Heart left ventricle (tissue), 16 donors: Measurements from ENCODE around the gene CCNYL1. TPM values are rescaled to one million over a fixed set of nuclear protein-coding genes. Genes with fewer than 3 reads are reported as not detected.
"Not testable (repeated sequence)": the region's sequence is repeated elsewhere in the genome, so short reads cannot be mapped to it uniquely, and the experiment has no call there.

ENCODE experiments used
- ATAC-seq, 4 donors: fragments of 200-7000 bp; cut with Tn5 transposase; one replicate each; pipeline ENCODE4 v1.9.1; 2020 to 2022; ENCODE audit warnings: moderate library complexity in 4 of 4, mild to moderate bottlenecking in 3 of 4, moderate number of reproducible peaks in 1 of 4
- DNase-seq, 5 donors: peaks; one replicate each; pipeline ENCODE4 v3.0.0-alpha.2; 2020
- H3K27ac ChIP-seq, 12 donors: fragments of 200-600 bp; sonication (generic) in 4 of 12; one replicate each; pipeline versions ENCODE4 v1.5.0 to v1.8.0; 2016 to 2022; ENCODE audit warnings: mild to moderate bottlenecking in 2 of 12
- H3K27me3 ChIP-seq, 9 donors: fragments of 200-600 bp; sonication (generic) in 2 of 9; one replicate each; pipeline versions ENCODE4 v1.5.1 to v1.8.0; 2016 to 2022; ENCODE audit warnings: mild to moderate bottlenecking in 3 of 9
- H3K36me3 ChIP-seq, 9 donors: fragments of 200-600 bp; sonication (generic) in 2 of 9; one replicate each; pipeline versions ENCODE4 v1.5.0 to v1.8.0; 2018 to 2022; ENCODE audit warnings: mild to moderate bottlenecking in 2 of 9
- H3K4me1 ChIP-seq, 12 donors: fragments of 200-600 bp; sonication (generic) in 4 of 12; one replicate each; pipeline versions ENCODE4 v1.5.0 to v1.8.0; 2016 to 2022; ENCODE audit warnings: mild to moderate bottlenecking in 3 of 12
- H3K4me3 ChIP-seq, 12 donors: fragments of 200-600 bp; sonication (generic) in 4 of 12; one replicate each; pipeline versions ENCODE4 v1.5.0 to v1.8.0; 2017 to 2022; ENCODE audit warnings: mild to moderate bottlenecking in 9 of 12, moderate library complexity in 4 of 12
- H3K9me3 ChIP-seq, 12 donors: fragments of 200-600 bp; sonication (generic) in 4 of 12; one replicate each; pipeline versions ENCODE4 v1.5.0 to v1.8.0; 2016 to 2022; ENCODE audit warnings: mild to moderate bottlenecking in 1 of 12
- POLR2A ChIP-seq, 2 donors: fragments of 450-650 bp; IDR thresholded peaks; one replicate each; pipeline ENCODE4 v1.6.1; 2017; ENCODE audit warnings: antibody characterized with exemption in 2 of 2, mild to moderate bottlenecking in 2 of 2, moderate library complexity in 2 of 2
- WGBS, 4 donors: extraction: QIAGEN DNeasy Blood & Tissue Kit in 2 of 4; methylation state at CpG; one replicate each; pipeline versions ENCODE4 v1.1.5 to v1.1.7; 2013 to 2018; 5-methylcytosine and 5-hydroxymethylcytosine counted together
- intact Hi-C, 10 donors: fragments of 100-400 bp; cut with DNase I; formaldehyde crosslinking; loops; one replicate each; pipeline versions ENCODE4 v1.11.1 to v1.14.2; 2022
- polyA plus RNA-seq, 2 donors: library from polyadenylated mRNA; stranded (reverse); fragments of 200-250 nt; gene quantifications; one replicate each; pipeline ENCODE4 v1.2.3, GENCODE V29; 2013
- total RNA-seq, 9 donors: library from RNA; depleted of rRNA in 2 of 9; stranded (reverse); fragments of >200 nt in 2 of 9; fragmentation: NEBNext Ultra II Directional in 3 of 9; extraction: Animal tissue kit (Norgen Biotek cat#: 25700) in 3 of 9; gene quantifications; one replicate each; pipeline versions ENCODE4 v1.1.0 to v1.2.4, GENCODE V29; 2016 to 2023
- TF ChIP-seq, protein P1 (sequence below), 12 donors: fragments of 200-600 bp; sonication (generic) in 4 of 12; IDR thresholded peaks; one replicate each; pipeline versions ENCODE4 v1.5.0 to v1.8.0; 2018 to 2022; ENCODE audit warnings: antibody characterized with exemption in 12 of 12, mild to moderate bottlenecking in 5 of 12
- donor health status: ischemic (EF 13 %, LVEDD 7.1; RV severe dilation, severe dysfunction).
- donor health status: healthy with polysubstance abuse.
- donor health status: DM: no; HTN: yes; CAD: no.
- donor health status: DM: no; HTN: no; CAD: no.
- donor health status: ischemic (EF 25% LVEDD 6.9; RV normal size, moderate dysfunction).
- donor health status: ischemic (EF 25% LVEDD 5.7; RV mildly dilated, moderate dysfunction).
- donor health status: healthy.
- donor health status: DM: yes; HTN: yes; CAD: no.
- donor health status: ischemic (EF 35%, LVEDD 5.7; RV mildly dilated, moderate dysfunction).
- donor health status: nonischemic (EF 11% LVEDD 7.7; RV severe dilation, severe dysfunction).
- donor health status: DM: yes; HTN: yes; CAD: no.
- donor health status: PGD.
- donor health status: ischemic (EF 29% LVEDD 5.4; RV normal size, mild dysfunction).
- donor health status: nonischemic (EF 23%, LVEDD 6.1; RV moderate dilation, normal function).

Gene CCNYL1
- total and polyA plus RNA-seq, 11 donors: 3.9 to 17.5 (median 10.9) TPM

DNA sequence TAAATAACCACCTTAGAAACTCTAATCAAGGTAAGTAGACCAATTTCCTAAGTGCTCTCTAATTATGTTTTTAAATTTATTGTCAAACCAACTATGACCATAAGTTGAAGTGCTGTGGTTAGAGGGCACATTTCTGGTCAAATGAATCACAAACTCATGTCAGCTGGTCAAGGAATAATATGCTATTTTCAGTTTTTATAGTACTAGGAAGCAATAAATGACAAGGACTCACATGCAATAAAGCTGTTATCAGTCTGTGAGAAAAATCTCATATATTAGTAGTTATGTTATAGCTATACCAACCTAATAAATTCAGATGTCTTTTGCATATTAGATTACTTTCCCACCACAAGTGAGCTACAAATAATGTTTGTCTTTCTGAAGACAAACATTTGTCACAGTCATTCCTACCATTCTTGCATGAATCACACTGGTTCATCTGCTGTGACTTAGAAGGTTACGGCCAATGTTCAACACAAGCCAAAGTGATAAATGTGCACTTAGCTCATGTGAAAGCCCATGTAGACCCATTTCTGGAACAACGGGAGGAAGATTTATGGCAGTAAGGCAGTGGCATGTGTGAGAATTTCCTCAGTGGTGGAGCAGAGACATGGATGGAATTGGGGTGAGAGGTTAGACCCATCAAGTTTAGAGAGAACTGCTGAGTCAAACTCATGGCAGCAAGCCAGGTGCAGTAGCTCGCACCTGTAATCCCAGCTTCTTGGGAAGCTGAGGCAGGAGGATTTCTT lies 27.4 kb upstream of the CCNYL1 start:
- peaks cover 0 to 13% (median 0%) of the 10 kb centered on the region in 9 donors for H3K27me3 ChIP-seq
- TF ChIP-seq, protein P1, sequence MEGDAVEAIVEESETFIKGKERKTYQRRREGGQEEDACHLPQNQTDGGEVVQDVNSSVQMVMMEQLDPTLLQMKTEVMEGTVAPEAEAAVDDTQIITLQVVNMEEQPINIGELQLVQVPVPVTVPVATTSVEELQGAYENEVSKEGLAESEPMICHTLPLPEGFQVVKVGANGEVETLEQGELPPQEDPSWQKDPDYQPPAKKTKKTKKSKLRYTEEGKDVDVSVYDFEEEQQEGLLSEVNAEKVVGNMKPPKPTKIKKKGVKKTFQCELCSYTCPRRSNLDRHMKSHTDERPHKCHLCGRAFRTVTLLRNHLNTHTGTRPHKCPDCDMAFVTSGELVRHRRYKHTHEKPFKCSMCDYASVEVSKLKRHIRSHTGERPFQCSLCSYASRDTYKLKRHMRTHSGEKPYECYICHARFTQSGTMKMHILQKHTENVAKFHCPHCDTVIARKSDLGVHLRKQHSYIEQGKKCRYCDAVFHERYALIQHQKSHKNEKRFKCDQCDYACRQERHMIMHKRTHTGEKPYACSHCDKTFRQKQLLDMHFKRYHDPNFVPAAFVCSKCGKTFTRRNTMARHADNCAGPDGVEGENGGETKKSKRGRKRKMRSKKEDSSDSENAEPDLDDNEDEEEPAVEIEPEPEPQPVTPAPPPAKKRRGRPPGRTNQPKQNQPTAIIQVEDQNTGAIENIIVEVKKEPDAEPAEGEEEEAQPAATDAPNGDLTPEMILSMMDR (IDR thresholded peaks at IDR 0.05): no peak
- no peak for TF ChIP-seq POLR2A (IDR thresholded peaks at IDR 0.05)
- H3K36me3 ChIP-seq: no peaks in the 10 kb centered on the region
- whole genome bisulfite sequencing, 4 donors: 84 to 91% (median 89%) methylated on average over 3 of the region's 3 CpGs
- no peak for ATAC-seq
- no peaks in the 10 kb centered on the region for H3K4me1 ChIP-seq
- no peak overlapping the region for H3K4me3 ChIP-seq
- no peaks in the 10 kb centered on the region for H3K9me3 ChIP-seq
- H3K27ac ChIP-seq: no peak overlapping the region
- intact Hi-C loops: no loop called here
- DNase-seq: no peak

DNA sequence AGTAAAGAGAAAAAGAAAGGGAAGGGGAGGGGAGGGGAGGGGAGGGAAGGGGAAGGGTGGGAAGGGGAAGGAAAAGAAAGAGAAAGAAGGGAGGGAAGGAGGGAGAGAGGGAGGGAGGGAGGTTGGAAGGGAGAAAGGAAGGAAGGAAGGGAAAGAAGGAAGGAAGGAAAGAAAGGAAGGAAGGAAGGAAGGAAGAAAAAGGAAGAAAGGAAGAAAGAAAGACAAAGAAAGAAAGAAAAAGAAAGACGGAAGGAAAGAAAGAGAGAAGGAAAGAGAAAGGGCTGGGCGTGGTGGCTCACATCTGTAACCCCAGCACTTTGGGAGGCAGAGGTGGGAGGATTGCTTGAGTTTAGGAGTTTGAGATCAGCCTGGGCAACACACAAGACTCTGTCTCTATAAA lies 24.6 kb upstream of the CCNYL1 start:
- no peak overlapping the region for H3K27ac ChIP-seq
- H3K4me3 ChIP-seq: no peak overlapping the region
- H3K9me3 ChIP-seq: no peaks in the 10 kb centered on the region
- ATAC-seq: no peak
- DNase-seq: no peak
- intact Hi-C loops: no loop called here
- no peaks in the 10 kb centered on the region for H3K36me3 ChIP-seq
- TF ChIP-seq, protein P1 (IDR thresholded peaks at IDR 0.05): no peak
- TF ChIP-seq POLR2A (IDR thresholded peaks at IDR 0.05): no peak
- peaks cover 0 to 6% (median 0%) of the 10 kb centered on the region in 12 donors for H3K4me1 ChIP-seq
- 38 to 87% (median 73%) methylated on average over 2 of the region's 2 CpGs for WGBS, 4 donors
- H3K27me3 ChIP-seq: no peaks in the 10 kb centered on the region

DNA sequence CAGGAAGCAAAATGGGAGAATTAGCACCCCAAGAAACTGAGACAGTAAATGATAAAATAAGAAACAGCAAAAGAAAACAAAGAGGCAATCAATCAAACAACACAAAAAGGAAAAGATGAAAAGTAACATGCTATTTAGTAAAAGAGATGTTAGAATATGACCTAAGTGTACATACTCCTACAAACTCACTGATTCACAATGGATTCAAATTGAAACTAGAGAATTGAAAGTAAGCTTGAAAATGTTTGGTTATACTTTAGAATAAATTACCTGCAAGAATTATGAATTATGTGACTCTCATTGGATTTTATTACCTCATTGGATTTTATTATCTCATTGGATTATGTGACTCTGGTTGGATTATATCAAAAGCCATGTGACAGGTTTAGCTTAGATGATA lies 22.8 kb upstream of the CCNYL1 start:
- no peak overlapping the region for H3K27ac ChIP-seq
- TF ChIP-seq POLR2A (IDR thresholded peaks at IDR 0.05): no peak
- TF ChIP-seq, protein P1 (IDR thresholded peaks at IDR 0.05): no peak
- peaks cover 0 to 17% (median 6%) of the 10 kb centered on the region in 12 donors for H3K4me1 ChIP-seq
- no peak overlapping the region for H3K4me3 ChIP-seq
- intact Hi-C loops: no loop called here
- H3K36me3 ChIP-seq: no peaks in the 10 kb centered on the region
- no peak for DNase-seq
- no peak for ATAC-seq
- H3K9me3 ChIP-seq: no peaks in the 10 kb centered on the region
- H3K27me3 ChIP-seq: no peaks in the 10 kb centered on the region

DNA sequence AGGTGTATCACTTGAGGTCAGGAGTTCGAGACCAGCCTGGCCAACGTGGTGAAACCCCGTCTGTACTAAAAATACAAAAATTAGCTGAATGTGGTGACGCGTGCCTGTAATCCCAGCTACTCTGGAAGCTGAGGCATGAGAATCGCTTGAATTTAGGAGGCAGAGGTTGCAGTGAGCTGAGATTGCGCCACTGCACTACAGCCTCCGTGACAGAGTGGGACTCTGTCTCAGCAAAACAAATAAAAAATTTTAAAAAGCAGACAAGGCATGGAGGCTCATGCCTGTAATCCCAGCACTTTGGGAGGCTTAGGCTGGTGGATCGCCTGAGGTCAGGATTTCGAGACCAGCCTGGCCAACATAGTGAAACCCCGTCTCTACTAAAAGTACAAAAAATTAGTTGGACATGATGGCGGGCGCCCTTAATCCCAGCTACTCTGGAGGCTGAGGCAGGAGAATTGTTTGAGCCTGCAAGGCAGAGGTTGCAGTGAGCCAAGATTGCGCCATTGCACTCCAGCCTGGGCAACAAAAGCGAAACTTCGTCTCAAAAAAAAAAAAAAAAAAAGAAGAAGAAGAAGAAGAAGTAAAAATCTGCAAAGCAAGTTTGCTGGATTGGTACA lies 20.5 kb upstream of the CCNYL1 start:
- H3K9me3 ChIP-seq, DNase-seq, intact Hi-C loops, ATAC-seq, H3K36me3 ChIP-seq, H3K27ac ChIP-seq, H3K27me3 ChIP-seq, H3K4me3 ChIP-seq: not testable (repeated sequence)
- 91 to 93% (median 92%) methylated on average over 16 of the region's 16 CpGs for WGBS, 4 donors
- H3K4me1 ChIP-seq: peaks cover 0 to 17% (median 6%) of the 10 kb centered on the region in 12 donors
